C1 segment of cervical spinal cord (tissue), 14 donors: ENCODE measurements around the gene ITM2C.
A peak's percentile ranks its signal among the peaks of the same experiment; 100 is the strongest.

Experiments used
- DNase-seq, 14 donors: peaks; one replicate each; lab custom pipeline; 2025; lab: John Stamatoyannopoulos, UW

Gene ITM2C, protein sequence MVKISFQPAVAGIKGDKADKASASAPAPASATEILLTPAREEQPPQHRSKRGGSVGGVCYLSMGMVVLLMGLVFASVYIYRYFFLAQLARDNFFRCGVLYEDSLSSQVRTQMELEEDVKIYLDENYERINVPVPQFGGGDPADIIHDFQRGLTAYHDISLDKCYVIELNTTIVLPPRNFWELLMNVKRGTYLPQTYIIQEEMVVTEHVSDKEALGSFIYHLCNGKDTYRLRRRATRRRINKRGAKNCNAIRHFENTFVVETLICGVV

DNA sequence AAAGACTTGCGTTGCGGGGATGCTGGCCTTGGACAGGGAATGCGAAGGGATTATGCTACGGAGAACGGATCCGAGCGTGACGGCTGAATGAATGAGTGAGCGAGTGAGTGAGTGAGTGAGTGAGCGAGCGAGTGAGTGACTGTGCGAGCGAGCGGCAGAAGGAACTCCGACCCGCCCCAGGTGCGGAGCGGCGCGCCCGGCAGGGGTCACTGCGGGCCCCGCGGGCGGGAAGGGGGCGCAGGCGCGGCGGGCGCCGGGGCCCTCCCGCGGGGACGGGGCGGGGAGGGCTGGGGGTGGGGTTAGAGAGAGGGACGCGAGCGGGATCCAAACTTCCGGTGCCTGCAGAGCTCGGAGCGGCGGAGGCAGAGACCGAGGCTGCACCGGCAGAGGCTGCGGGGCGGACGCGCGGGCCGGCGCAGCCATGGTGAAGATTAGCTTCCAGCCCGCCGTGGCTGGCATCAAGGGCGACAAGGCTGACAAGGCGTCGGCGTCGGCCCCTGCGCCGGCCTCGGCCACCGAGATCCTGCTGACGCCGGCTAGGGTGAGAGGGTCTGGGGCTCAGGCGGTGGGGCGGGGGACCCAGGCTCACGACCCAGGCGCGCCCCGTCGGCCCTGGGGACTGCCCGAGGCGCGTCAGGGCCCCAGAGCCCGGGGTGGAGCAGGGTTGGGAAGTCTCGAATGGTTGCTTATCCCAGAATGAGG, at the start of gene ITM2C:
TSS of gene ITM2C (plus strand) at position 338 of the 702 bp plus-strand sequence. CDS start at position 422, 84 bp downstream.
- DNase-seq, result peak in 8 of 14 donors; percentile 31 to 71 (median 49)

DNA sequence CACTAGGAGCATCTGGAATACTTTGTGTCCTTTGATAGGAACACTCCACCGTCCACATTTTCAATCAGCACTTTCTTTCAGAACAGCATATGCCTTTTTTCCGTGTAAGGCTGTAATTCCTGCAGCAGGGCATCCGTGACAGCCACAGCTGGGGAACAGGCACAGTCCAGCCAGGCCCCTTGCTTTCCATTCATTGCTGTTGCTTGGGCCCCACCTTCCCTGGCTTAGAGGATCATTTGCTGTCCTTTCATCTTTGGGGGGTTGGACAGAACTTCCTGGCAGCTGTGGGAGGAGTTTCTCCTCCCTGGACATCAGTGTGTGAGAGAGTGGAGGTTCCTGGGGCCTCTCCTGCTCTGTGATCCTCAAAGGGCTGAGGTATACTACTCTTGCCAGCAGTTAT, 49.7 kb upstream of the ITM2C start:
- no peak for DNase-seq

DNA sequence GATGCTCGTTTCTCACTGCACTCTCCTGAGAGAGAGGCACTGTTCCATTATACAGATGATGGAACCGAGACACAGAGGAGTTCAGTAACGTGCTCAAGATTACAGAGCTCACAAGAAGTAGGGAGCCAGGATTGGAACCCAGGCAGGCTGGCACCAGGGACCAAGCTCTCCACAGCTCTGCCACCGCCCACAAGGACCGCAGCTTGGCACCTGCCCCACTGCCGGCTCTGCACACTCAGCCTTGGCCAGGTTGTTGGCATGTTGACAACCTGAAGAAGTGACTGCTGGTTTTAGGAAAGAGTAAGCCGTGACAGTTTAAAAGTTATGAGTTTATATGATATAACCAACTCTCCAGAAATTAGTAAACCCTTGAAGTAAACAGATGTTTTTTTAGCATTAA, 48.0 kb upstream of the ITM2C start:
- DNase-seq, result no peak

DNA sequence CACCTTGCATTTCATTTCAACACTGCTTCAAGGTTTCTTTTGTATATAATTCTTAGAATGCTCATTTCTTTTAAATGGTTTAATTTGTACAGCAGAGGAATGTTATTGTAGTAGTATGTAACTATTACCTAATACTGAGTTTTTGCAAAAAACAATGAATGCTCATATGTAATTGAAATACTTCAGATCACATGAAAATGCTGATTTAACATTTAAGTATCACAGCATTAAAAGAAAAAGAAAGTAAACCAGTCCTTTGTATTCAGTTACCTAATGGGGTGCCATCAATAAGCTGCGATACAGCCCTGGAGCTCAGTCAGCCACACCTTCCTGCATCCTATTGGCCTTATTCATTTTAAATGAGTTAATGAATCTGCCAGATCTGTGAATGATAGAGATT, 45.3 kb upstream of the ITM2C start:
- no peak for DNase-seq

DNA sequence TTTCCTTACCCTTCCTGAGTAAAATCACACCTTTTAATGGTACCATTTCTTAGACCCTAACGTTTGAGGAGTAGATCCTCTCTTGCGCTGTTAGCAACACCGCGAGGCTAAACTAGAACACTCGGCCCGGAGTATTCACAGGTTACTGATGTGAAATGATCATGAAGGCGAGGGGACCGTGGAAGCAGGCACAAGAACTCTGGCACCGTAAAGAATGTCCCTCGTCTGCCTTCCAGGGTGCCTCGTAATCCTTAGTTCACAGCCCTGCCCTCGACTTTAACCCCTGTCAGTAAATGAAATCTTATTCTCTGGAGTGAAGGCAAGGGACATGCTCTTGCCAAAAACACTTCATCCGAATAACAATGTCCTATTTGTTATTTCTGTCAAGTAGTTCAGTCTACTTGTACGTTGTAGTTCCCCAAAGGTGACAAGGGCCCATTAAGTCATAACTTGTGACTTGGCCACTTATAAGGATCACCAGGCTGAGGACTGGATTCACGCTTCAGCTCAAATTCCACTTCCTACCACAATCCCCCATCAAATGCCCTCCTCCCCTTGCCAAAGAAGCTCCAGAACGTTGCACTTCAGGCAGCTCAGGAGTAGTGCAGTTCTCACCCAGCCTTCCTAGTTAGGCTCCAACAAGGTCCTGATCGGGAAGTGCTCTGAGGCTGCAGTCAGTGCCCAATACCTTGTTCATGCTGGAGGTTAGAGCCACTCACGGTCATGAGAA, 43.3 kb upstream of the ITM2C start:
- DNase-seq, result no peak

DNA sequence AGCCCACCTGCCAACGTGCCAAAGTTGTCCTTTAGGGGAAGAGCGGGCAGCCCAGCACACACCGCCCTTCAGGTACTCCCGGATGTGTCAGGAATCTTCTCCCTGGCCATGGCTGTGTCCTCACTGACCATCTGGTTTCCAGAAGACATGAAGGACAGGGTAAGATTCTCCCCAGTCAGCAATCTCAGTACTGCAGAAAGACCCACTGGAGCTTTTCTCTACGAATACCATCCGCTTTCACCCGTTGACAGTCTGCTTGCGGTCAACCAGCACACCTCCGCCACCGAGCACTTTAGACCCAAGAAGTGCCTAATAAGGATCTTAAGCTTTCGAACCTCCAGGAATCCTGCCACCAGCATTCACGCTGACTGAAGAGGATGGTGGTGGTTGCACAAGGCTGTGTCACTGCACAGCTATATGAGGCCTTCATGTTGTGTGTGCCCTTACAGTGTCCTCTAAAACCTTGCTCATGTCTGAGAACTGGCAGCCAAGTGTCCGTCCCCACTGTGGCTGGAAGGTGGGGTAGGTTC, 42.7 kb upstream of the ITM2C start:
- no peak for DNase-seq

DNA sequence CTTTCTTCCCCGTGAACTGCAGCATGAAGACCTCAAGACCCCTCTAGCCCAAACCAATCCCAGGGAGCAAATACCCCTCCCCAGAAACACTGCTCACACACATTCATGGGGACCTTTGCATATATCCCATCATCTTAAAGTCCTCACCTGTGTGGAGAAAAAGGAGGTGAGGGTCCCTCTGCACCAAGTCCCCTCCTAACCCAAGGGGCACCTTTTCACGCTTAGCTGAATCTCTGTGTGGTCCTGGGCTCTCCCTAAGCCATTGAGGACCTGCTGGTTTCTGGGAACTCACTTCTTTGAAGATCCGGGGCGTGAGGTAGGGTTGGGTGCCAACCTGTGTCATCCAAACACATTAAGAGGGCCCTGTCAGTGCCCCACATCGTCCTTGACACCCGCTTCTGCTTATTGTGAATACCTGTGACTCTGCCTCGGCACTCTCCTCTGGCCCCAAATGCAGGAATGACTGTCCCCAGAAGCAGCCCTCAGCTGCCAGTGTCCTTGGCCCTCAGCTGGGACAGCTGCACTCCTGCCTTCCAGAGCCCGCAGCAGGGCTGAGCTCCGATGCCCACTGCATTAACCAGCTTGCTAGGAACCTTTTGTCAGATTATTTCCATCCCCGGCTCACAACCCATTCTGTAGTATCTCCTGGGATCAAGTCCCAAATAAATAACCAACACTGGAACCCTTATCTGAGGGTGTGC, 41.3 kb upstream of the ITM2C start:
- no peak for DNase-seq

DNA sequence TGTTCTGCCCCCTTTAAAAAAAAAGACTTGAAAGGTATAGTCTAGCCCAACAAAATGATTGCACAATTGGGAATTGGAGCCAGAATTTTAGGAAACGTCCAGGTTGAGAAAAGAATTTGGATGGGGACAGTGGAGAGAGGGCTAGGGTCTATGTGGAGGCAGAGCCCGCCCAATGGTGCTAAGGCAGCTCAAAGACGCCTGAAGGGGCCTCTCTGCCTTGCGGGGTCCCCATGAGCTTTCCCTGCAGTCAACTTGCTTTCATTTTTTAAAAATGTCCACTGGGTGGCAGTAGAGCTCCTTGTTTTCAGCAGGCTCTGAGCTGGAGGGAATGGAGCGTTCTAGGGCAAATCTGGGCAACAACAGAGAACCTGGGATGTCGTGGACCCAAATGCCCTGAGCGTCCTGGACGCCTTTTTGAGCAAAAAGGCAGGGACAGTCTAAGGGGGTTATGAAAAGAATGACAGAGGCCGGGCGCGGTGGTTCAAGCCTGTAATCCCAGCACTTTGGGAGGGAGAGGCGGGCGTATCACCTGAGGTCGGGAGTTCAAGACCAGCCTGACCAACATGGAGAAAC, 40.2 kb upstream of the ITM2C start:
- DNase-seq, result peak in 8 of 14 donors; percentile 3 to 57 (median 33)

DNA sequence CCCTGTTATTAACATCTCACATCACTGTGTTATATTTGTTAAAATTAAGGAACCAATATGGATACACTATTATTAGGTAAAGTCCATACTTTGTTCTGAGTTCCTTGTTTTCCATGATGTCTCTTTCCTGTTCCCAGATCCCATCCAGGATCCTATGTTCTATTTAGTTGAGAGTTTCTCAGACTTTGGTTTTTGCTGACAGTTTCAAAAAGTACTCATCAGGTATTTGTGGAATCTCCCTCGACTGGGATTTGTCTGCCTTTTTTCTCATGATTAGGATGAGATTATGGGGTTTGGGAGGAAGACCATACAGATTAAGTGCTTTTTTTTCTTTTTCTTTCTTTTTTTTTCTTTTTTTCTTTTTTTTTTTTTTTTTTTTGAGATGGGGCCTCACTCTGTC, 39.4 kb upstream of the ITM2C start:
- no peak for DNase-seq

DNA sequence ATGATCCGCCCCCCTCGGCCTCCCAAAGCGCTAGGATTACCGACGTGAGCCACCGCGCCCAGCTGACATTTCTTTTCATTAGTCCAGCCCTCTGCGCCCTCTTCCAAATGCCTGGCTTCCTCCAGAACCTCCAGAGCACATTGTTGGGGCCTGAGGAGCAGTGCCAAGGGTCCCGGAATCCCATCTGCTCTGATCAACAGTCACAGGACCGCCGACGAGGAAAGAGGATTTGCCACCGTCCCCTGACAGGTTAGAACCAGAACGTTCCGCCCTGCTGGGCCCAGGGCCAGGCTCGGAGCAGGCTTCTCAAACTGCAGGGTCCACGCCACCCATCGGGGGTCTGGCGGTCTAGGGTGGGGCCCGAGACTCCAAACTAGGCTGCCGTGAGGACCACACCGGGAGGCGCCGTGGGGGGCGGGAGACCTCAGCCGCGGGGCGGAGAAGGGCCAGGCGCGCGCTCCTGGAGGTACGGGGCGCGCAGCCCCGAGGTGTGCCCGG, 36.9 kb upstream of the ITM2C start:
- DNase-seq, result no peak

DNA sequence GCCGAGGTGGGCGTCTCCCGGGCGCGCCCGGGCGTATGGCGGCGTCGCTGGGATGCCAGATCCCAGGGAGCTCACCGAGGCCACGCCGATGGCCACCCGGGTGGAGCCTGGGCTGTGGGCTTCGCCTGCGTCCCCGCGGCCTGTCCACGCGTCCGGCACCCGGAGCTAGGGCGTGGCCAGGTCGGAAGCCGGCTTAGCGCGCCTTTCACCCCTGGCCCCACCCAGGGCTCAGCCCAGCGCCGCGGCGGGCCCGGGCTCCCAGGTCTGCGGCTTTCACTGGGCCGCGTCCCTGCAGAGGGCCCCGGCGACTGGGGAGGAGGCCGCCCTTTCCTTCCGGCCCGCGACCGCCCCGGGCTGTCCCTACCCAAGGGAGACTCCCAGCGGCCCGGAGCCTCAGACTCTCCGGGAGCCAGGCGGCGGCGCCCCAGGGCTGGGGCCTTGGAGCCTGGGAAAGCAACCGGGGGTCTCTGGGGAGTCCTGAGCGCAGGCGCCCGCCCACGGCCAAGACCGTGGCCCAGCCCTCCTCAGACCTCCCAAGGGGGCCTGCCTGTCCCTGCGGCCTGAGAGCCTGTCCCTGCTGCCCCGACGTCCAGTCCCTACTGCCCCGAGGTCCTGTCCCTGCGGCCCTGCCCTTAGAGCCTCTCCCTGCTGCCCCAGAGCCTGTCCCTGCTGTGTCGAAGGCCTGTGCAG, 36.3 kb upstream of the ITM2C start:
- no peak for DNase-seq

DNA sequence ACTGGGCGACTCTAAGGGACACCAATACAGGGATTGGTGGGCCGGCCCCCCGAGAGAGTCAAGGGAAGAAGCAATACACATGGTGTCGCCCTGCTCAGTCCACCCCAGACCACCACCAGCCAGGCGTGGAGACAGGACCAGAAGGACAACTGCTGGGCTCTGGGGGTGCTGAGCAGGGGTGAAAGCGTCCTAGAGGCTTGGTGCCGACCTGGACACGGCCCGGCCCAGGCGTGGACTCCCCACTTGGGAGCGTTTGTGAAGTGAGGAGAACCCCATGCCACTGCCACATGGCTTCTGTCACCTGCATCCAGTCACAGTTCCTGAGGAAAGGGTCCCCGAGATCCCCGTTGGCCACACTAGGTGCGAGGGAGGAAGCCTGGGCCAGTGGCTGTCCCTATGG, 35.4 kb upstream of the ITM2C start:
- DNase-seq, result no peak

DNA sequence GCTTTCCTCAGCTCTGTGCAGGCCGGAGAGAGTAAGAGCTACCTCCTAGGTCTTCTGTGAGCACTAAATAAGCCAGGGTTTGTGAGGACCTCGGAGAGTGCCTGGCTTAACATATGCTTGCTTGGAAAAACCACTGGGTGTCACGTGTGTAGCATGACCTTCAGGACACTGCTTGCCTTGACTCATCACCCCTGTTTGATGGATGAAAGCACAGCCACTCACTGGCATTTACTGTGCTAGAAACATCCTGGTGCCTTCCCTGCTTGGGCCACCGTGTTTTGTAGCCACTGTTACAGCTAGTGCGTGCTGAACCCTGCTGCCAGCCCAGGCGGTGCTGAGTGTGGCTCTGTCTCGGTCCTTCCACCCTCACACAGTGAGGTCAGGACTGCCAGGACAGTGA, 34.8 kb upstream of the ITM2C start:
- DNase-seq, result no peak

DNA sequence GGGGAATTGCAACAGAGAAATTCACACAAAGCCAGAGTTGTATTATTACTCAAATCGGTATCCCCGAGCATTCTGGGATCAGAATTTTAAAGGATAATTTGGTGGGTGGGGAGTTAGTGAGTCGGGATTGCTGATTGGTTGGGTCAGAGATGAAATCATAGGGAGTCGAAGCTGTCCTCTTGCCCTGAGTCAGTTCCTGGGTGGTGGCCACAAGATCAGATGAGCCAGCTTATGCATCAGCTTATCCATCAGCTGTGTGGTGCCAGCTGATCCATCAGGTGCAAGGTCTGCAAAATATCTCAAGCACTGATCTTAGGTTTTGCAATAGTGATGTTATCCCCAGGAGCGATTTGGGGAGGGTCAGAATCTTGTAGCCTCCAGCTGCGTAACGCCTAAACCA, 34.3 kb upstream of the ITM2C start:
- no peak for DNase-seq

DNA sequence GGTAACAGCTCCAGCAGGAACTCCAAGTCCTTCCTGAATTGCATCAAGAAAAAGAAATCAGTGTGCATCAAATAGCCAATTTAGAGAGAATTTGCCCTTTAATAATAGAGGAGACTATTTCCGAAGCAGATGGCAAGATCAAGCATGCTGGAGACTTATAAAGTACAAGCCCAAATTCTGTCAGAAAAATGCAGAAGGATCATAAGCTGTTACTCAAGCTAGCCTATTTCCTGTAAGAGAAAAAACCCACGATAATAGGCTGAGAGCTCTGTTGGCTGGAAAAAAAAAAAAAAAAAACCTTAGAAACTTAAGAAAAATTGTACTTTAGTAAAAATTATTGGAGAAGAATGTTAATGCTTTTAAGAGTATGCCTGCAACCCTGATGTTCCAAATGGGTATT, 24.4 kb upstream of the ITM2C start:
- no peak for DNase-seq

DNA sequence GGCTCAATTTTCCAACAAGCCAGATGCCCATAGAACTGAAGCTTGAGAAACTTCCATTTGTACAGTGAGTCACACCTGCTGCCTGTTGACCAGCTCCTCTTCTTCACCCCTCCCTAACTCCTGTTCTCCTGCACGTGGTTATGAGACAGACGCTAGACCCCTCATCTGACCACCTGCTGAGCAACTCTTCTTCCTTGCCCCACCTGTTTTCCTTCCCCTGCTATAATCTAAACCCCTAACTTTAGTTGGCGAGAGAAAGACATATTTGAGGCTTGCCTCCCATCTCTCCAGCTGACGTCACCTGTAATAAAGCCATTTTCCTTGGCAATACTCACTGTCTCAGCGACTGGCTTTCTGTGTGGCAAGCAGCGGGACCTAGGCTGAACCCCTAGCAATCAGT, 22.3 kb upstream of the ITM2C start:
- DNase-seq, result no peak

DNA sequence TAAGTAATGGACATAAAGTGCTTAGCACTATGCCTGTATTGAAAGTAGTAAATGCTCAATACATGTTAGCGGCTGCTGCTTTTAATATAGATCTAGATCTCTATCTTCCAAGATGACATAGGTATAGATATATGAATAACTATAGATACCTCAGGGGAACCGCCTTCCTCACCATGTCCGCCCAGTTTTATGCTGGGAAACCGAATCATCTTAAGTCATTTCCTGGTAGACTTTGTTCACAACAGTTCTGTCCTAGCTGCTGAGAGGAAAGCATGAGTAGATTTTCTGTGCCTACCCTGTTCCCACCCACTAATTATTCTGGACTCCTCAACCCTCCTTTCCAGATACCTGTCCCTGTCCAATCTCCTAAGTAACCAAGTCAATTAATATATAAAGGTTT, 21.6 kb upstream of the ITM2C start:
- no peak for DNase-seq

DNA sequence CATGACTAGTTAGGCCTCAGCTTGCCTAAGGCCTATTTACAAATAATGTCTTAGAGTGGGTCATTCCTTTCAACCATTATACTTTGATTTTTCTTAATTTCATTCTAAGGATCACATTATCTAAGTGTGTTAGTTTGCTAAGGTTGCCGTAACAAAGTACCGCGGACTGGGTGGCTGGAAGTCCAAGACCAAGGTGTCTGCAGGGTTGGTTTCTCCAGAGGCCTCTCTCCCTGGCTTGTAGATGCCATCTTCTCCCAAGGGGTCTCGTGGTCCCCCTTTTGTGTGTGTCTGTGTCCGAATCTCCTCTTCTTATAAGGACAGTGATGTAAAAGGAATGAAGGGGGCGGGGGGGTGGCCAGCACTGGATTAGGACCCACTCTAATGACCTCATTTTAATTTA, 18.4 kb upstream of the ITM2C start:
- no peak for DNase-seq

DNA sequence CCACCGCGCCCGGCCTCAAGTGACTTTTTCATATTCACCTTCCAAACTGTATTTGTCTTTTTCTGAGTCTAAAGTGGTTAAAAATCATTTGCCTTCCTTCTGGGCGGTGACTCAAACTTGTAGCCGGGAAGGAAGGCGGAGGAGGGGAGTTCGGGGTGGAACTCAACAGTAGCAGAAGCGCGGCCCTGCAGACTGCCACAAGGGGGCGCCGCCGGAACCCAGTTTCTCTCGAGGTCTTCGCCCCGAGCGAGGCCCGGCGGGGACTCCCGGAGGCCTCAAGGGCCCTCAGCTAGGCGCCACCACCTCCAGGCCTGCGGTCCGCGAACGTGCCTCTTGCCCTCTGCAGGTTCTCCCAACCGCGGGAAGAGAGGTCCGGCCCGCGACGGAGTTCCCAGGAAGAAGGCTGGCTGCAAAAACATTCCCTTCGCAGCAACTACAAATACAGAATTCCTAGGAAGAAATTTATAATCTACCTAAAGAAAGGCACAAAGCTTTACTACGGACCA, 16.8 kb upstream of the ITM2C start:
- peak in 10 of 14 donors; percentile 8 to 78 (median 52) for DNase-seq

DNA sequence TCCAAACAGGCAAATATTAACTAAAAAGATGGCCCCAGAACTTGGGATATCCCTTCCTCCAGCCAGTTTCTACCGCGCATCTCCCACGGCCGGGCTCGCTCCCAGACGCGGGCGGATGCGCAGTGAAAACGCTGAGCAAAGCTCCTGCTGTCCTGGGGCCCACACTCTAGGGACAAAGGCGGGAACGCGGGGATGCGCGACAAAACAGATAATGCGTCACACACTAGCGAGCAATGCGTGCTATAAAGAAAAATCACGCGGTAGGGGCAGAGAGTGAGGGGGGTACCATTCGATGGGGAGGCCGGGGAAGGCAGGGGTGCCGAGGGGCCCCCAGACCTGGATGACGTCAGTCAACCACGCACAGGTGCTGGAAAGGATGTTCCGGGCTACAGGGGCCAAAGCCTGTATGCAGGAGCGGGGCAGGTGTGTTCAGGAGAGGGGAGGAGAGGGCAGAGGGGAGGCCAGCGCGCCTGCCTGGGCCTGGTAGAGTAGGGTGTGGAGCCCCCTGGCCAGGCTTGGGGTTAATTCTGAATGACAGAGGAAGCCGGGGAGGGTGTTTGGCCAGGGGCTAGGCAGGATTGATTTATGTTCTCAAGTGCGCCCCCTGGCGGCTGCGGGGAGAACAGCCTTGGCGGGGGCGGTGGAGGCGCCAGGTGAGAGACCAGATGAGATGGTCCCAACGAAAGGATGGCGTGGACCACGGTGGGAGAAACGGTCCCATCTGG, 14.9 kb upstream of the ITM2C start:
- DNase-seq, result peak in 2 of 14 donors; percentile 15 to 34
